ENCODE results near the gene MARVELD1. TPM values are rescaled to one million over a fixed set of nuclear protein-coding genes. Genes with fewer than 3 reads are reported as not detected.

MARVELD1 gene
- total and polyA plus RNA-seq, 2 of the 13 experiments (the other 11 are each of a cell fraction or from before 2014, with no cell fraction given): not detected

GRCh38 chr10:97740613-97741012 is 27.1 kb downstream of the MARVELD1 start (continued):
- TF ChIP-seq ZNF280B (CRISPR knock-in tag; IDR thresholded peaks at IDR 0.05; ENCODE audit: borderline replicate concordance) (no peak), ATF2 (CRISPR knock-in tag; IDR thresholded peaks at IDR 0.05) (no peak), PAX8 (CRISPR knock-in tag; IDR thresholded peaks at IDR 0.05; ENCODE audit: borderline replicate concordance) (no peak), ZBTB26 (CRISPR knock-in tag; IDR thresholded peaks at IDR 0.05; ENCODE audit: borderline replicate concordance) (no peak), ZNF792 (CRISPR knock-in tag; IDR thresholded peaks at IDR 0.05) (no peak), ZNF720 (CRISPR knock-in tag; IDR thresholded peaks at IDR 0.05) (no peak), ZNF816 (CRISPR knock-in tag; IDR thresholded peaks at IDR 0.05; ENCODE audit: borderline replicate concordance) (no peak), RFXANK (CRISPR knock-in tag; IDR thresholded peaks at IDR 0.05) (no peak)

DNA sequence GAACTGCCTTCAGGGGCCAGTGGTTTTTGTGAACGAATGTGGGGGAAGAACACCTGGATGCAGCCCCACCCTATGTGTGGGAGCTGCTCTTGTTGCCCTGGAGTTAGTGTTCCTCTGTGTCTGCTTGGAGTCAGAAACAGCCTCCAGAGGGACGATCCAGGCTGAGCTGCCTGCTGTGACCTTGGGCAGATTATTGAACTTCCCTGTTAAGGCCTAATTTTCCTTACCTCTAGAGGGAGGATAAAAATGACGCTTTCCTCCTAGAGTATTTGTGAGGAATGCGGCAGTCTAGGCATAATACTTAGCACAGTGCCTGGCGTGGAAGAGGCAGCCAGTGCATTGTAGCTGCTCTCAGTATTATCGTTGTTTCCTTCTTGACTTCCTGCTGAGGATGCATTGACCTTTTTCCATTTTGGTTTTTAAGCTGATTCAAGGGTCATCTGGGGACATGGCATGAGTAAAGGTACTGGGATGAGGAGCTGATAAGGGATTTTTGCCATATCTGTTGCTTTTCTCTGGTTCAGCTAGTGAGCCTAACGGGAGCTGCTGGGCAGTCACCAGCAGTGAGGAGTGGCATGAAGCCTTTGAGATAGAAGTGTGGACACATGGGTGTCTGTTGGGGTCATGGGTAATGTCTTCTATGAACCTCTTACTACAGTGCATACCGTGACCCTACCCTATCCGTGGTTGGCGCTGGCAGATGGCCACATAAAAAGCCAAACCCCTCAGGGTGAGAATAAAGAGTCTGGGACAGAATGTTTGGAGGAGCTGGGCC is 29.8 kb downstream of the MARVELD1 start:
- Histone ChIP-seq H3K27ac (ENCODE audit: extremely low read length, insufficient read depth, low read length) (no peak overlapping the region), H3K4me1 (ENCODE audit: insufficient read depth, low read length) (peaks cover 23% of the 10 kb centered on the region), H3K79me2 (ENCODE audit: insufficient read depth, low read length) (peaks cover 38% of the 10 kb centered on the region), H3K4me2 (ENCODE audit: low read depth, low read length) (no peak overlapping the region), H3K9ac (ENCODE audit: insufficient read depth, low read depth, low read length) (no peak overlapping the region), H3K9me3 (ENCODE audit: low read length) (no peaks in the 10 kb centered on the region), H3K36me3 (replicated peaks in 1 of 2; ENCODE audit: control insufficient read depth in 1 of 2, insufficient read depth in 2 of 2, low read length in 2 of 2) (peaks cover 18 to 64% of the 10 kb centered on the region in 2 experiments), H3K4me3 (replicated peaks in 1 of 3; ENCODE audit: insufficient read depth in 1 of 3, low read depth in 2 of 3, low read length in 3 of 3) (no peak overlapping the region), H3K27me3 (ENCODE audit: control insufficient read depth in 1 of 2, insufficient read depth in 2 of 2, low read length in 2 of 2) (no peaks in the 10 kb centered on the region), H2AFZ (ENCODE audit: low read length) (no peak overlapping the region), H4K20me1 (ENCODE audit: insufficient read depth, low read length) (peaks cover 4% of the 10 kb centered on the region; the same call in 1 of the 2 replicates)
- FAIRE-seq (no peak), DNase-seq (ENCODE audit: low spot score) (no peak), ATAC-seq (peak; percentile 53)
- intact Hi-C loops (cut with micrococcal nuclease; ENCODE audit: unreplicated experiment): no loop called here
- ChIA-PET CTCF (ENCODE audit: low intra/inter-chr PET ratio, low total read pairs) (no interaction called here), POLR2A (no interaction called here)
- in situ Hi-C loops (cut with HindIII; ENCODE audit: extremely low pct_ligation_motif_present, low pct_unique_long_range_greater_than_20kb): no loop called here
- WGBS (ENCODE audit: low lambda C conversion rate): 94% methylated on average over 10 of the region's 10 CpGs
- TF ChIP-seq JUNB (CRISPR knock-in tag; IDR thresholded peaks at IDR 0.05; ENCODE audit: borderline replicate concordance) (no peak), ZNF224 (CRISPR knock-in tag; IDR thresholded peaks at IDR 0.05) (no peak), AHR (CRISPR knock-in tag; IDR thresholded peaks at IDR 0.05) (peak; percentile 57; the same call in 1 of the 2 replicates)
- no TSS peak for BruUV-seq (replicated peaks)

Measured in HepG2 (cell line).